HUES48 (cell line): ENCODE measurements around the gene ADD2.
"Not testable (repeated sequence)": the region's sequence is repeated elsewhere in the genome, so short reads cannot be mapped to it uniquely, and the experiment has no call there.

ENCODE experiments used
- H3K27ac ChIP-seq: one replicate; pipeline ENCODE4 v1.7.0; 2013; ENCODE audit warnings: low read depth, low read length, inconsistent platforms
- H3K27me3 ChIP-seq: 2 replicates; pipeline ENCODE4 v1.6.1; 2013; ENCODE audit warnings: mild to moderate bottlenecking, low read length; ENCODE audit not compliant: control insufficient read depth, insufficient read depth
- H3K36me3 ChIP-seq: 2 replicates; pipeline ENCODE4 v1.6.1; 2013; ENCODE audit warnings: low read length; ENCODE audit not compliant: control insufficient read depth, insufficient read depth
- H3K4me1 ChIP-seq: 2 replicates; pipeline ENCODE4 v1.6.1; 2013; ENCODE audit warnings: mild to moderate bottlenecking, low read length; ENCODE audit not compliant: control insufficient read depth, insufficient read depth
- H3K4me3 ChIP-seq: 2 replicates; pipeline ENCODE4 v1.5.1; 2013; ENCODE audit warnings: mild to moderate bottlenecking, low read depth, low read length
- H3K9ac ChIP-seq: 2 replicates; pipeline ENCODE4 v1.6.1; 2013; ENCODE audit warnings: mild to moderate bottlenecking, low read depth, low read length, moderate library complexity
- H3K9me3 ChIP-seq: 2 replicates; pipeline ENCODE4 v1.6.1; 2013; ENCODE audit warnings: low read length; ENCODE audit not compliant: control insufficient read depth, insufficient read depth

The ADD2 gene

DNA sequence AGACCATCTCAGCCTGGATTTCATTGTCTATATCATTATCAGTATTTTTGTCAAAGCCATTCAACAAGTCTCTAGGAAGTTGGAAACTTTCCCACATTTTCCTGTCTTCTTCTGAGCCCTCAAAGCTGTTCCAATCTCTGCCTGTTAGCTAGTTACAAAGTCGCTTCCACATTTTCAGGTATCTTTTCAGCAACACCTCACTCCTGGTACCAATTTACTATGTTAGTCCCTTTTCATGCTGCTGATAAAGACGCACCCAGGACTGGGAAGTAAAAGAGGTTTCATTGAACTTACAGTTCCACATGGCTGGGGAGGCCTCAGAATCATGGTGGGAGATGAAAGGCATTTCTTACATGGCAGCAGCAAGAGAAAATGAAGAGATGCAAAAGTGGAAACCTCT is 31.7 kb upstream of the ADD2 start:
- peaks cover 45% of the 10 kb centered on the region for H3K27me3 ChIP-seq
- no peak overlapping the region for H3K4me3 ChIP-seq
- no peaks in the 10 kb centered on the region for H3K36me3 ChIP-seq
- no peak overlapping the region for H3K27ac ChIP-seq
- H3K4me1 ChIP-seq, result no peaks in the 10 kb centered on the region
- H3K9me3 ChIP-seq, result peaks cover 4% of the 10 kb centered on the region; the same call in 1 of the 2 replicates
- no peak overlapping the region for H3K9ac ChIP-seq

DNA sequence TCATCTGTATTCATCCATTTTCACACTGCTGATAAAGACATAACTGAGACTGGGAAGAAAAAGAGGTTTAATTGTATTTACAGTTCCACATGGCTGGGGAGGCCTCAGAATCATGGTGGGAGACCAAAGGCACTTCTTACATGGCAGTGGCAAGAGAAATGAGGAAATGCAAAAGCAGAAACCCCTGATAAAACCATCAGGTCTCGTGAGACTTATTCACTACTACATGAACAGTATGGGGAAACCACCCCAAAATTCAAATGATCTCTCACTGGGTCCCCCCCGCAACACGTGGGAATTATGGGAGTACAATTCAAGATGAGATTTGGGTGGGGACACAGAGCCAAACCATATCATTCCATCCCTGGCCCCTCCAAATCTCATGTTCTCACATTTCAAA is 30.0 kb upstream of the ADD2 start:
- H3K9ac ChIP-seq, H3K4me1 ChIP-seq, H3K9me3 ChIP-seq, H3K4me3 ChIP-seq, H3K27ac ChIP-seq, H3K36me3 ChIP-seq: not testable (repeated sequence)
- H3K27me3 ChIP-seq, result peaks cover 62% of the 10 kb centered on the region

DNA sequence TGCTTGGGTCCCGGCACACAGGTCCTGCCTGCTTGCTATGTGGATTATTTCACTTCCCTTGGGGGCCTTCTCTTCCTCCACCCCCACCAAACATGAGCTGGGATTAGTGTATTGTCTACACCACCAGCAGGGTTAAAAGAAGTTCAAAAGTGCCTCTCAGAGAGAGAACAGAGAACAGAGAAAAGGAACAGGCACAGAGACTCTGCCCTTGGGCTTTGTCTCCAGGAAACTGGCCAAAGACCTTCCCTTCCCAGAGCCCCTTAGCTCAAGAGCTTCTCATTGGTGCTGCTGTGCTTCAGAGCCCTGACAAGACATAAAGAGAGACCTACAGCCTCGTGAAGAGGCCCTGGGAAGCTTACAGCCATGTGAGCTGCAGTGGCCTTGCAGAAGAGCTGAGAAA is 29.5 kb upstream of the ADD2 start:
- no peaks in the 10 kb centered on the region for H3K36me3 ChIP-seq
- H3K4me3 ChIP-seq, result no peak overlapping the region
- peaks cover 67% of the 10 kb centered on the region for H3K27me3 ChIP-seq
- no peak overlapping the region for H3K9ac ChIP-seq
- no peak overlapping the region for H3K27ac ChIP-seq
- no peaks in the 10 kb centered on the region for H3K4me1 ChIP-seq
- H3K9me3 ChIP-seq, result peaks cover 4% of the 10 kb centered on the region; the same call in 1 of the 2 replicates

DNA sequence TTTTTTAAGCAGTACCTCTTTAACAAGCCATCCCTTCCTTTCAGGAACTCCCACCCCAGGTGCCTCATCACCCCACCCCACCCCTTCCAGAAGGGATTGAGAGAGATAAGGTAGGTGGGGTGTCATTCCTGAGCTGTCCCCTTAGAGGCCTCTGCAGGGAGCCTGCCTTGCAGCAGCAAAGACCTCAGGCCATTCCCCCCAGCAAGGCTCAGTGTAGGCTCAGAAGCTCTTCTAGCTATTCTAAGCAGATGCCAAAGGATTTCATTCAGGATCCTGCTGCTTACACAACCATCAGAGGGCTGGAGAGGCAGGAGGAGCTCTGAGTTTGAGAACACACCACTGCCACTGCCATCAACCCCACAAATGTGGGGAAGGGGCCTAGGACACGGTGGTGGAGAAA is 28.3 kb upstream of the ADD2 start:
- Histone ChIP-seq H3K9ac (no peak overlapping the region), H3K27me3 (peaks cover 74% of the 10 kb centered on the region), H3K27ac (no peak overlapping the region), H3K4me1 (no peaks in the 10 kb centered on the region), H3K4me3 (no peak overlapping the region), H3K36me3 (no peaks in the 10 kb centered on the region), H3K9me3 (peaks cover 4% of the 10 kb centered on the region; the same call in 1 of the 2 replicates)

DNA sequence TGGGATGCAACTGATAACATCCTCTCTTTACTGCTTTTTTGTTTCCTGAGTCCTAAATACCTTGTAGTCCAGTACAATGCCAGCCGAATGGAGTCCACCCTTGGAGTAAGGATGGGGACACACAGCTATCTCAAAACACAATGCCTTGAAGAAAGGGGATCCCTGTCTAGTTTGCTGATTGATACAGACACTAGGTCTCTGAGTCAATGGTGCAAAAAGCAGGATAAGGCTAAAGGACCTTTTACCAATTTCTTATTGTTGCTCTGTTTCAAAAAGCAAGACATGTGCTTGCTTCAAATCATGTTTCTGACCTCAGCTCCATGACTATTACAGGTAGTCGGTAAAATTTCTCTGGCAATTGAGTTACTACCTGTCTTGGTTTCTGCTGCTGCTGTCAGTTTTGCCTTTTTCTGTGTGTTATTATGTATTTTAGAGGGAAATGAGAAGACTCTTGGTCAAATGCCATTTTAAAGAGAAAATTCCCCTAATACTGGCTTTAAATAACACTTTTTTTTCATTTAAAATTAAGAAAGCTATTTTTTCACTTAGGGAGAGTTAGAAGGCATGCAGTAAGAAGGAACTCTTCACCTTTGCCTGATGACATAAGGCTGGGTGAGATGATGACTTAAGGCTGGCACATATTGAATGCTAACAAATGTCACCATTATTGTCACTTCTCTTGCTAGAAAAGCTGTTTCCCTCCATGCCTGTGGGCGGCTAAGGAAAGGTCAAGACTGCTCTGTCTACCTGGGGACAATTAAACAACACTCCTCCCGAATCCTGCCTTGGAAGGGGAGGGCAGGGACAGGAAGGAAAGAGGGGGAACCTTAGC is 27.4 kb upstream of the ADD2 start:
- peaks cover 74% of the 10 kb centered on the region for H3K27me3 ChIP-seq
- H3K9me3 ChIP-seq, result peaks cover 4% of the 10 kb centered on the region; the same call in 1 of the 2 replicates
- no peaks in the 10 kb centered on the region for H3K4me1 ChIP-seq
- no peak overlapping the region for H3K27ac ChIP-seq
- no peaks in the 10 kb centered on the region for H3K36me3 ChIP-seq
- H3K9ac ChIP-seq, result no peak overlapping the region
- no peak overlapping the region for H3K4me3 ChIP-seq

DNA sequence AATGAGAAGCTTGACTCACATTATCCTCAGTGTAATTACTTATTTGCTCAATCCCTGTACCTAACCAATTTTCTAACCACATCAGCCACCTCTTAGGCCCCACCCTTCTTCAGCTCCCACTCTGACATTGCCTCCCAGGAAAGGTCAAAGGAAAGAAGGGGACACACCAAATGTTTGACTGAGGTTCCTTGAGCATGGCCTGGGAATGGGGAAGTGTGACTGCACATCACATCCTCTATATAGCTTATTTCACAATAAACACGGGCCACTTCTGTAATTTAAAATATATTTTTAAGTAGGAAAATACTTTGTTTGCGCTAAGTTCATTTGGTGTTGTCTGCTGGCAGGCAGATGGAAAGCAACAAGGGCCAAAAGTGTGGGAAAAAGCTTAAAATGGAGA is 25.4 kb upstream of the ADD2 start:
- Histone ChIP-seq H3K9ac (no peak overlapping the region), H3K4me3 (no peak overlapping the region), H3K27ac (no peak overlapping the region), H3K4me1 (no peaks in the 10 kb centered on the region), H3K27me3 (peaks cover 87% of the 10 kb centered on the region), H3K36me3 (no peaks in the 10 kb centered on the region), H3K9me3 (no peaks in the 10 kb centered on the region)

DNA sequence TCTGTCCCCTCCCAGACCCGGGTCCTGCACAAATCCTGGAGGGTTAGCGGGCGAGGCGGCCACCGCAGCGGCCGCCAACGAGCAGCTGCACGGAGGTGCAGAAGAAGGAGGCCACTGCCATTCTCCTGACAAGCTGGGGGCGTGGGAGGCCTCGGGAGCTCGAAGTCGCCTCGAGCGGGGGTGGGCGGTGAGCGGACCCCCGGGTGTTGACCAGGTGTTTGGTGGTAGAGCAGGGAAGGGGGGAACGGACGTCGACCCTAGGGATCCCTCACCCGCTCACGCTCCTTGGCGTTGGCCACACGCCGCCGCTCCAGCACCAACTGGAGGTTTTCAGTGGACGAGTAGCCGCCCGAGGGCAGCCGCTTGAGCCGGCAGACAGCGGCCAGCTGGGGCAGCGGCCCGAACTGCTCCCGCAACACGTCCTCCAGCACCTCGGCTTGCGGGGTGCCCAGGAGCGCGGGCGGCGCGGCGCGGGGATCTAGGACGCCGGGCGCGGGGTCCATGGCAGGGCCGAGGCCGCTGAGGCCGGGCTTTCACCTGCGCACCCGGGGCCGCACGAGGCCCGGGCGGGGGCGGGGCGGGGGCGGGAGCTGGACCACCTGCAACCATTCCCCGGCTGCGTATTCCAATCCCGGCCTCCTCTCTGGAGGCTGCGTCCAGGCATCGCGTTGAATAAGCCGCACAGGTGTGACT is 22.3 kb upstream of the ADD2 start, which contains the start of gene FIGLA:
FIGLA (minus strand) TSS at position 508 of the 693 bp plus-strand sequence; CDS start at position 503, 5 bp downstream.
- H3K4me1 ChIP-seq, result no peaks in the 10 kb centered on the region
- no peak within 1 kb of the TSS for H3K9ac ChIP-seq
- peak within 1 kb of the TSS; percentile 38 for H3K4me3 ChIP-seq
- no peaks in the 10 kb centered on the region for H3K9me3 ChIP-seq
- no peak within 1 kb of the TSS for H3K27ac ChIP-seq
- no peaks in the 10 kb centered on the region for H3K36me3 ChIP-seq
- H3K27me3 ChIP-seq, result peaks cover 94% of the 10 kb centered on the region

DNA sequence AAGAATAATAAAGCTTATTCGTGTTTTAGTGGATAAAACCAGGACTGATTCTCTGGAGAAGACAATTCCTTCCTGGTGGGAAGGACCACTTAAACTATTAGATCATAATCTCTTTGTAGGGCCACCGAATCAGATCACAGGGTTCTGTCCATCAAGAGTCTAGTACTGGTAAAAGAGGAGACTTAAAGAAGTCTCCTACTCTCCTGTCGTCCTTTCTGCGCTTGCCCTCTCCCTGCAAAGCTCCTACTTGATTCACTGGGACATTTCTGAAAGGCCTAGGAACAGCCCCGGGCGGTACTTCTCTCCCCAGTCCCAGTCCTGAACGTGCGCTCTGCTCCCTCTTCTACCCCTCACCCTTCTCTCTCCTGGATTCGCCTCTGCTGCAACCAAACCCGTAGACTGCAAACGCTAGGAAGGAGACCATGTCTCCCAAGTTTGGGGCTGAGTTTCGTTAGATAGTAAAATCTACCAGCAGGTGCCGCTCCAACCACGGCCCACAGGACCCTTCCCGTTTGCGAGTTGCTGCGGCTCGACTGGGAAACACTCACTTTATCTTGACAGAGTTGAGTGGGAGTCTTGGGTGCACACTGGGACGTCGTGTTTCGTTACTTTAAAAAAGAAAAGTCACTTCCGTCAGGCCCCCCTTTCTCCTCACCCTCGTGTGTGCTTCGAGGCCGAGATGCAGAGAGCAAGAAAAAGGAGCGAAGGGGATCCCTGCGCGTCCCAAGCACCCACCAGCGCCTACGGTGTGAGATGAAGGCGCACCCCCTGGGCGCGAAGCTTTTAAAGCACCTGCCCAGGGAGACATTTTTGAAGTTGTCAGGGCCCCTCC is 21.5 kb upstream of the ADD2 start:
- H3K4me3 ChIP-seq, result peak overlapping the region; percentile 38; the same call in 1 of the 2 replicates
- H3K9ac ChIP-seq, result no peak overlapping the region
- H3K27me3 ChIP-seq, result peaks cover 86% of the 10 kb centered on the region
- peaks cover 2% of the 10 kb centered on the region for H3K4me1 ChIP-seq
- no peak overlapping the region for H3K27ac ChIP-seq
- no peaks in the 10 kb centered on the region for H3K9me3 ChIP-seq
- H3K36me3 ChIP-seq, result no peaks in the 10 kb centered on the region

DNA sequence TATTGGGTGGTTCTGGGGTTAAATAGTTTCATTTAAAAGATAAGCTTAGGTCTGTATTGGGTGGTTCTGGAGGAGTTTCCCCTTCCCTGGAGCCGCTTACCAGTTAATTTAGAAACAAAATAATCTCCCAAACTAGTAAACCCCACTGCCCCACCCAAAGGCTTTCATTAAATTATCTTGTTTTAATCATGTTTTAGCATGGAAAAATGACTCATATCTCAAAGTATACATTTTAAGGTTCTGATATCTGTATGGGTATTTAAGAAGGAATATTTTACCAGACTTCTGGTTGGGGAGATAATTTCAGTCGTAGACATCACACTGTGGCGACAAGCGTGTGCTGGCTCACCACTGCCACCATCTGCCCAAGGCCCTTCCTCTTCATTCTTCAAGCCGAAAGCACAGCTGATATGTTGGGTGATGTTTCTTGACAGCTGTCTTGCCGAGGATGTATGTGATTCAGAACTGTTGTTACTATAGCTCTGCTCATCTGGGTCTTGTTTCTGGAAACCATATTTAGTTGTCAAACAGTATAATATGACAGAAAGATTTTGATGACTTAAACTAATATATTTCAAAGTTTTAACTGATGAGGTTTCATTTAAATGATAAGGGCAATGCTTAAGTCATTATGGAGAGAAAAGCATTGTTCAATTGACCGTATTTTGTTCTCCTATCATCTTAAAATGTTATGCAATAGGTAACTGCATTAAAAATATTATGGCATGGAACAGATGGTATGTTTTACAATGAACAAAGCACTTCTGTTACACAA is 17.3 kb upstream of the ADD2 start:
- no peak overlapping the region for H3K27ac ChIP-seq
- no peaks in the 10 kb centered on the region for H3K9me3 ChIP-seq
- H3K9ac ChIP-seq, result no peak overlapping the region
- H3K4me1 ChIP-seq, result peaks cover 5% of the 10 kb centered on the region
- peaks cover 44% of the 10 kb centered on the region for H3K27me3 ChIP-seq
- H3K4me3 ChIP-seq, result no peak overlapping the region
- no peaks in the 10 kb centered on the region for H3K36me3 ChIP-seq

DNA sequence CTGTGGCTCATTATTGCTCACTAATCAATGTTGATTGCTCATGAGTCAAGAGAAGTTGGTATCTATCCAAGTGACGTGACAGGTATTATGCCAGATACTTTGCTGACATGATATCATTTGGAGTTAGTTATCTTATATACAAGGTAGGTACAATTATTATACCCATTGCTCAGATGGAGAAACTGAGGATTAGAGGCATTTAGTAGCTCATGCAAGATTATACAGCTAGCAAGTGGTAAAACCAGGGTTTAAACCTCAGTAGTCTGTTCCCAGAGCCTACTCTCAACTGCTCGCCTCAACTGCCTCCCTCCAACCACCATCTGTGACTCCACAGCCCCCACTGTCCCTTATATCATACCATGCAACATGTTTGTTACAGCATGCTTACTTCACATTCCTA is 16.3 kb upstream of the ADD2 start:
- no peak overlapping the region for H3K4me3 ChIP-seq
- H3K9ac ChIP-seq, result no peak overlapping the region
- no peak overlapping the region for H3K27ac ChIP-seq
- H3K9me3 ChIP-seq, result no peaks in the 10 kb centered on the region
- peaks cover 39% of the 10 kb centered on the region for H3K27me3 ChIP-seq
- H3K4me1 ChIP-seq, result peaks cover 5% of the 10 kb centered on the region
- H3K36me3 ChIP-seq, result no peaks in the 10 kb centered on the region
